Measurements from ENCODE around the gene CEP97. TPM values are rescaled to one million over a fixed set of nuclear protein-coding genes. Genes with fewer than 3 reads are reported as not detected.

Gene CEP97
- total RNA-seq, 4 donors from 2014 or later, result 6.2 to 10.0 (median 6.9) TPM

Other genes starting within 250 kb of the CEP97 start
- gene SENP7, start 211.4 kb upstream of the CEP97 start, total RNA-seq, result 10 to 100 TPM; 22.6 to 40.5 (median 29.2) TPM
- 10 to 100 TPM; 10.9 to 29.7 (median 16.9) TPM for gene TRMT10C, start 162.7 kb upstream of the CEP97 start, total RNA-seq
- 100 to 1,000 TPM in 3 of 4 donors, 10 to 100 TPM in 1; 88.7 to 160 (median 104) TPM for gene PCNP, start 150.4 kb upstream of the CEP97 start, total RNA-seq
- 10 to 100 TPM; 16.0 to 20.4 (median 20.1) TPM for gene ZBTB11, start 47.5 kb upstream of the CEP97 start, total RNA-seq
- gene RPL24, start 37.9 kb upstream of the CEP97 start, total RNA-seq, result 1,000 to 10,000 TPM; 1,173 to 1,926 (median 1,408) TPM
- 10 to 100 TPM in 3 of 4 donors, 1 to 10 TPM in 1; 8.9 to 15.5 (median 12.5) TPM for gene NXPE3, start 54.6 kb downstream of the CEP97 start, total RNA-seq
- gene NFKBIZ, start 124.9 kb downstream of the CEP97 start, total RNA-seq, result 10 to 100 TPM; 19.2 to 45.8 (median 28.2) TPM

Data from subcutaneous adipose tissue (tissue), 4 donors.